ENCODE measurements around the gene PGAP1. TPM values are rescaled to one million over a fixed set of nuclear protein-coding genes. Genes with fewer than 3 reads are reported as not detected.

PGAP1 gene
- total RNA-seq, 4 donors from 2014 or later: 15.8 to 26.6 (median 18.8) TPM

DNA sequence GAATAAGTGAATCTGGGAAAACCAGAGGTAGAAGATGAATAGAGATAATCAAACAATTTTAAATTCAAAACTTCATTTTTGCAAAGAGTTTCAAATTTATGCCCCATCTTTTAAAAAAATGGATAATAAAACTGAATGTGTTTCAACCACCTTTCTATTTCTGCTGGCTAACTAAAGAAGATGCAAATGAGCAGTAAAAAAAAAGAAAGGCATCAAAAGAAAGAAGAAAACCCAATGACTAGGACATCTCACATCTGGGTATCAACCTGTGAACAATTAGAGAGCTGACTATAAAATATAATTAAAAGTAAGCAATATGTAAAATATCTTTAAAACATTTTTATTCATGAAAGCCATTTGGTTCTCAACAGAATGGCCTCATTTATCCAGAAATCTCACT lies 2.5 kb downstream of the PGAP1 start:
- Histone ChIP-seq H3K4me3 (peak overlapping the region in 1 of 4 donors; percentile 97), H3K9me3 (no peaks in the 10 kb centered on the region), H3K36me3 (no peaks in the 10 kb centered on the region), H3K27me3 (no peaks in the 10 kb centered on the region), H3K4me1 (peaks cover 4 to 40% (median 14%) of the 10 kb centered on the region in 4 donors), H3K27ac (peak overlapping the region in 1 of 4 donors; percentile 11)
- DNase-seq: no peak
- TF ChIP-seq POLR2A (IDR thresholded peaks at IDR 0.05) (no peak), EP300 (IDR thresholded peaks at IDR 0.05; ENCODE audit: low read depth) (no peak), POLR2AphosphoS5 (IDR thresholded peaks at IDR 0.05) (no peak)
- TF ChIP-seq, protein P1, sequence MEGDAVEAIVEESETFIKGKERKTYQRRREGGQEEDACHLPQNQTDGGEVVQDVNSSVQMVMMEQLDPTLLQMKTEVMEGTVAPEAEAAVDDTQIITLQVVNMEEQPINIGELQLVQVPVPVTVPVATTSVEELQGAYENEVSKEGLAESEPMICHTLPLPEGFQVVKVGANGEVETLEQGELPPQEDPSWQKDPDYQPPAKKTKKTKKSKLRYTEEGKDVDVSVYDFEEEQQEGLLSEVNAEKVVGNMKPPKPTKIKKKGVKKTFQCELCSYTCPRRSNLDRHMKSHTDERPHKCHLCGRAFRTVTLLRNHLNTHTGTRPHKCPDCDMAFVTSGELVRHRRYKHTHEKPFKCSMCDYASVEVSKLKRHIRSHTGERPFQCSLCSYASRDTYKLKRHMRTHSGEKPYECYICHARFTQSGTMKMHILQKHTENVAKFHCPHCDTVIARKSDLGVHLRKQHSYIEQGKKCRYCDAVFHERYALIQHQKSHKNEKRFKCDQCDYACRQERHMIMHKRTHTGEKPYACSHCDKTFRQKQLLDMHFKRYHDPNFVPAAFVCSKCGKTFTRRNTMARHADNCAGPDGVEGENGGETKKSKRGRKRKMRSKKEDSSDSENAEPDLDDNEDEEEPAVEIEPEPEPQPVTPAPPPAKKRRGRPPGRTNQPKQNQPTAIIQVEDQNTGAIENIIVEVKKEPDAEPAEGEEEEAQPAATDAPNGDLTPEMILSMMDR (IDR thresholded peaks at IDR 0.05): no peak
- in situ Hi-C loops (cut with MboI; ENCODE audit: low pct_ligation_motif_present in 1 of 4, low pct_unique_long_range_greater_than_20kb in 1 of 4, low sequenced_read_pairs in 3 of 4): no loop called here
- intact Hi-C loops (cut with DNase I; ENCODE audit: low total_unique reads): no loop called here

DNA sequence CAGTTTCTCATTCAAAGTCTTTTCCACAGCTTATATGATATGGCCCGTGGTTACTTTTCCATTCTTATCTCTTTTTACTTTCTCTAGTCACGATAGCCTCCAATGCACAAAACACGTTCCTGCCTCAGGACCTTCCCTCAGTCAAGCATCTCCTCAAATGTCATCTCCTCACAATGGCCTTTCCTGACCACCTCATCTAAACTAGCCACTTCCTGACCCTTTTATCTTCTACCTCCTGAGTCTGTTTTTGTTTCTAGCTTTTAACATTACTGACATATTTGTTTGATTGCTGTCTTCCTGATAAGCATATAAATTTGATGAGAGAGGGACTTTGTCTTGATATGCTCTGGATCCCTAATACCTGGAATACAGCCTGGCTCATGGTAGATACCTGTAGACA lies 7.6 kb downstream of the PGAP1 start:
- no peaks in the 10 kb centered on the region for H3K27me3 ChIP-seq
- peaks cover 0 to 16% (median 3%) of the 10 kb centered on the region in 4 donors for H3K36me3 ChIP-seq
- no peak for DNase-seq
- no peak overlapping the region for H3K27ac ChIP-seq
- H3K4me3 ChIP-seq: no peak overlapping the region
- intact Hi-C loops (cut with DNase I; ENCODE audit: low total_unique reads) (no loop called here), in situ Hi-C loops (cut with MboI; ENCODE audit: low pct_ligation_motif_present in 1 of 4, low pct_unique_long_range_greater_than_20kb in 1 of 4, low sequenced_read_pairs in 3 of 4) (no loop called here)
- no peak for TF ChIP-seq POLR2A (IDR thresholded peaks at IDR 0.05)
- TF ChIP-seq POLR2AphosphoS5 (IDR thresholded peaks at IDR 0.05): no peak
- TF ChIP-seq, protein P1 (IDR thresholded peaks at IDR 0.05): no peak
- no peak for TF ChIP-seq EP300 (IDR thresholded peaks at IDR 0.05; ENCODE audit: low read depth)
- peaks cover 0 to 22% (median 8%) of the 10 kb centered on the region in 4 donors for H3K4me1 ChIP-seq
- H3K9me3 ChIP-seq: no peaks in the 10 kb centered on the region
- 92 to 96% methylated on average over 3 of the region's 3 CpGs for WGBS, 2 donors (ENCODE audit: low coverage in 1 of 2)

DNA sequence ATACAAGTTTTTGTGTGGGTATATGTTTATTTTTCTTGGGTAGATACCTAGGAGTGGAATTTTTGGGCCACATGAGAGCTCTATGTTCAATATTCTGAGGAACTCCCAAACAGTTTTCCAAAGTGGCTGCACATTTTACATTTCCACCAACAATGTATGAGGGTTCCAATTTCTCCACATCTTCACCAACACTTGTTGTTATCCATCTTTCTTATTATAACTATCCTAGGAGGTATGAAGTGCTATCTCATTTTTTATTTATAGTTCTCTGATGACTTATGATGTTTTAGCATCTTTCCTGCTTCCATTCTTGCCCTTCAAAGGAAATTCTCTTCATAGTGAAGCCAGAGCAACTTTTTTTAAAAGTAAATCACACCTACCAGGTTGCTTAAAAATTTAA lies 8.7 kb downstream of the PGAP1 start:
- TF ChIP-seq POLR2A (IDR thresholded peaks at IDR 0.05) (no peak), POLR2AphosphoS5 (IDR thresholded peaks at IDR 0.05) (no peak)
- H3K27me3 ChIP-seq: no peaks in the 10 kb centered on the region
- no peaks in the 10 kb centered on the region for H3K9me3 ChIP-seq
- in situ Hi-C loops (cut with MboI; ENCODE audit: low pct_ligation_motif_present in 1 of 4, low pct_unique_long_range_greater_than_20kb in 1 of 4, low sequenced_read_pairs in 3 of 4) (no loop called here), intact Hi-C loops (cut with DNase I; ENCODE audit: low total_unique reads) (no loop called here)
- H3K36me3 ChIP-seq: peaks cover 0 to 17% (median 3%) of the 10 kb centered on the region in 4 donors
- peaks cover 0 to 15% (median 7%) of the 10 kb centered on the region in 4 donors for H3K4me1 ChIP-seq
- no peak overlapping the region for H3K27ac ChIP-seq
- H3K4me3 ChIP-seq: no peak overlapping the region
- no peak for DNase-seq

DNA sequence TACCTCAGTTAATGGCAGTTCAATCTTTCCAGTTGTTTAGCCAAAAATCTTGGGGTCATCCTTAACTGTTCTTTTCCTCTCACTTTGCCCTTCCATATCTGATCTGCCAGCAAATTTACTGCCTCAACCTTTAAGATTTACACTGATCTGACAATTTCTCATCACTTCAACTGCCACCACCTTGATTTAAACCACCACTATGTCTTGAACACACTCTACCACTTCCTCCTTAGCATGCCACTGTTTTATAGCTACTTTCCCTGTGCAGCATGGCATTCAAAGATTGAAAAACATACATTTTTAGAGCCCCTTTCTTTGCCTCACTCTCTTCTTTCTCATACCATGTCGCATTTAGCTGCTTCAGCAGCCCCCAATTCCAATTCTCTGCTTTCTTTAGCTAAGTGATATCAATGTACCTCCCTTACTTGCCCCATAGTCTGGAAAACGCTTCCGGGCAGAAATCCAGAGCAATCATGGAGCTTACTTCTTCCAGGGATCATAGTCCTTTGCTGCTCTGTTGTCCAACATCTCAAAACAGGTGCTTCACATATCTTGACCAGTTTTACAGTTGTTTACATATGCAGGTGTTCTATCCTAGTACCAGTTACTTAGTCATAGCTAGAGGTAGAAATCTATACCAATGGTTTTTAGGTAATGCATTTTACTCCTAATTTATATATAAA lies 10.9 kb downstream of the PGAP1 start:
- in situ Hi-C loops (cut with MboI; ENCODE audit: low pct_ligation_motif_present in 1 of 4, low pct_unique_long_range_greater_than_20kb in 1 of 4, low sequenced_read_pairs in 3 of 4): no loop called here
- intact Hi-C loops (cut with DNase I; ENCODE audit: low total_unique reads): no loop called here
- peak; percentile 47 for DNase-seq
- H3K27me3 ChIP-seq: no peaks in the 10 kb centered on the region
- TF ChIP-seq POLR2AphosphoS5 (IDR thresholded peaks at IDR 0.05): no peak
- no peaks in the 10 kb centered on the region for H3K9me3 ChIP-seq
- peaks cover 0 to 17% (median 3%) of the 10 kb centered on the region in 4 donors for H3K36me3 ChIP-seq
- WGBS, 2 donors (ENCODE audit: low coverage in 1 of 2): 71 to 100% methylated on average over 1 to 3 of the region's 3 CpGs
- H3K27ac ChIP-seq: peak overlapping the region in 3 of 4 donors; percentile 30 to 35 (median 31)
- H3K4me1 ChIP-seq: peaks cover 0 to 13% (median 6%) of the 10 kb centered on the region in 4 donors
- no peak overlapping the region for H3K4me3 ChIP-seq

DNA sequence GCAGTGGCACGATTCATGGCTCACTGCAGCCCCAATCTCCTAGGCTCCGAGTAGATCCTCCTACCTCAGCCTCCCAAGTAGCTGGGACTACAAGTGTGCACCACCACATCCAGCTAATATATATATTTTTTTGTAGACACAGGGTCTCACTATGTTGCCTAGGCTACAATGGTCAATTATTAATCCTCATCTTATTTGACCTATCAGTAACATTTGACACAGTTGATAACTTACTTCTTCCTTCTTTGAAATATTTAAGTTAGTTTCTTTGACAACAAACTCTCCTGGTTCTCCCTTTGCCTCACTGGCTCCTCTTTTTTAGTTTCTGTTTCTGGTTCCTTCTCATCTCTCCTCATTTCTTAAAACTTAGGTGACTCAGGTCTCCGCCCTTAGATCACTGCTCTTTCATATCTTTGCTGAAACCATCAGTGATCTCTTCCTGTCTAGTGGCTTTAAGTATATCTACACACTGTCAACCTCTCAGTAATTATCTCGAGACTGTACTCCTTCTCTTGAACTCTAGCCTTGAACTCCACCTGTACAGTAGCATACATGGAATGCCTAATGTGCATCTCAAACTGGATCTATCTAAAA lies 11.5 kb downstream of the PGAP1 start:
- in situ Hi-C loops (cut with MboI; ENCODE audit: low pct_ligation_motif_present in 1 of 4, low pct_unique_long_range_greater_than_20kb in 1 of 4, low sequenced_read_pairs in 3 of 4): no loop called here
- TF ChIP-seq POLR2AphosphoS5 (IDR thresholded peaks at IDR 0.05) (no peak), POLR2A (IDR thresholded peaks at IDR 0.05) (no peak), EP300 (IDR thresholded peaks at IDR 0.05; ENCODE audit: low read depth) (no peak)
- TF ChIP-seq, protein P1 (IDR thresholded peaks at IDR 0.05): no peak
- intact Hi-C loops (cut with DNase I; ENCODE audit: low total_unique reads): no loop called here
- Histone ChIP-seq H3K4me1 (peaks cover 0 to 13% (median 4%) of the 10 kb centered on the region in 4 donors), H3K4me3 (no peak overlapping the region), H3K36me3 (peaks cover 0 to 17% (median 3%) of the 10 kb centered on the region in 4 donors), H3K9me3 (no peaks in the 10 kb centered on the region), H3K27ac (peak overlapping the region in 1 of 4 donors; percentile 30), H3K27me3 (no peaks in the 10 kb centered on the region)
- no peak for DNase-seq
- WGBS, 2 donors (ENCODE audit: low coverage in 1 of 2): 80 to 88% methylated on average over 3 to 4 of the region's 4 CpGs
